Epithelial cell of prostate (primary cell): Measurements from ENCODE around the gene ARRB1.
"Not testable (repeated sequence)": the region's sequence is repeated elsewhere in the genome, so short reads cannot be mapped to it uniquely, and the experiment has no call there.

Source experiments
- DNase-seq: peaks from one replicate; pipeline ENCODE4 v3.0.0-alpha.2; 2011; ENCODE audit warnings: low read depth, low spot score
- H3K27ac ChIP-seq: fragments of 450-650 bp; 2 replicates; pipeline ENCODE4 v1.5.1; 2017; ENCODE audit warnings: mild to moderate bottlenecking

ARRB1 gene

DNA sequence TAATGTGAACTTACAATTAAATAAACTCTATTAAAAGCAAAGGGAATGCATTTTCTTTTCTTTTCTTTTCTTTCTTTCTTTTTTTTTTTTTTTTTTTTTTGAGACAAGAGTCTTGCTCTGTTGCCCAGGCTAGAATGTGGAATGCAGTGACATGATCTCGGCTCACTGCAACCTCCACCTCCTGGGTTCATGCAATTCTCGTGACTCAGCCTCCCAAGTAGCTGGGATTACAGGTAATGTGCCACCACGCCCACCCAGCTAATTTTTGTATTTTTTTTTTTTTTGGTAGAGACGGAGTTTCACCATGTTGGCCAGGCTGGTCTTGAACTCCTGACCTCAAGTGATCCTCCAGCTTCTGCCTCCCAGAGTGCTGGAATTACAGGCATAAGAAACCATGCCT, 46.5 kb downstream of the ARRB1 start:
- H3K27ac ChIP-seq, DNase-seq: not testable (repeated sequence)

GRCh38 chr11:75303544-75304224, 47.8 kb downstream of the ARRB1 start:
- no peak overlapping the region for H3K27ac ChIP-seq
- no peak for DNase-seq

DNA sequence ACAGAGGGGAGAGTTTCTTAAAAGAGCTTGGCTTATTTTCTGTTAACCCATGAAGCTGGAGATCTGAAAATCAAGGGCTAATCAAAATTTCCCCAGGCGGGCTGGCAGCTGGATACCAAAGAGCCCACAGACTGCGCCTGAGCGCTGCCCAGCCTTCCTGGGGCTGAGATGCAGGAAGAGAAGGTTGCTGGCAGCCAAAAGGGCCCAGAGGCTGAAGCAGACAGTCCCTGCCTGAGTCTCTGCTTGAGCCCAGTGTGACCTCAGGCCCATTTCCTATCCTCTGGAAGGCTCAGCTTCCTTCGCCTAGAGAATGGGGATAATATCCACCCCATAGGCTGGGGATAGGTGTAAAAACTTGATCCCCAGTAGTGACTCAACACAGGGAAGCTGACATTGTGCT, 49.1 kb downstream of the ARRB1 start:
- H3K27ac ChIP-seq, result no peak overlapping the region
- no peak for DNase-seq

- DNase-seq, result no peak
- H3K27ac ChIP-seq, result no peak overlapping the region
Observed at GRCh38 chr11:75301601-75302345, 49.7 kb downstream of the ARRB1 start.

DNA sequence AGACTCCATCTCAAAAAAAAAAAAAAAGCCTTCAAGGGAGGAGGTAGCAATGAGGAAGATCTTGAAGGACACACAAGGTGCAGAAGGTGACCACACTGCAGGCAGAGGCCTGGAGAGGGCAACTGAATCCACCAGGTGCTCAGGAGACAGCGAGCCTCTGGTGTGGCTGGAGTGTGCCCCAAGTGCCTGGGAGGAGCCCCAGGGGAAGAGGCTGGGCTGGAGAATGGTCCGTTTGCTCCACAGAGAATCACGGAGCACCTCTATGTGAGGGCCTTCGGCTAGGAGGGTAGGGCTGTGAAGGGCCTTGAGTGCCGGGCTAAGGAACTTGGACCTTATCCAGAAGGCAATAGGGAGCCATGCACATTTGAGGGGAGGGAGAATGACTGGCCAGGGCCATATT, 50.3 kb downstream of the ARRB1 start:
- no peak for DNase-seq
- H3K27ac ChIP-seq, result no peak overlapping the region

GRCh38 chr11:75298976-75299260, 52.5 kb downstream of the ARRB1 start:
- H3K27ac ChIP-seq, result no peak overlapping the region
- no peak for DNase-seq

- no peak overlapping the region for H3K27ac ChIP-seq
- no peak for DNase-seq
Observed at GRCh38 chr11:75298191-75298975, 53.1 kb downstream of the ARRB1 start.

- no peak overlapping the region for H3K27ac ChIP-seq
- no peak for DNase-seq
Observed at GRCh38 chr11:75293903-75294302, 57.6 kb downstream of the ARRB1 start.

GRCh38 chr11:75292943-75293342, 58.5 kb downstream of the ARRB1 start:
- H3K27ac ChIP-seq, result no peak overlapping the region
- no peak for DNase-seq

DNA sequence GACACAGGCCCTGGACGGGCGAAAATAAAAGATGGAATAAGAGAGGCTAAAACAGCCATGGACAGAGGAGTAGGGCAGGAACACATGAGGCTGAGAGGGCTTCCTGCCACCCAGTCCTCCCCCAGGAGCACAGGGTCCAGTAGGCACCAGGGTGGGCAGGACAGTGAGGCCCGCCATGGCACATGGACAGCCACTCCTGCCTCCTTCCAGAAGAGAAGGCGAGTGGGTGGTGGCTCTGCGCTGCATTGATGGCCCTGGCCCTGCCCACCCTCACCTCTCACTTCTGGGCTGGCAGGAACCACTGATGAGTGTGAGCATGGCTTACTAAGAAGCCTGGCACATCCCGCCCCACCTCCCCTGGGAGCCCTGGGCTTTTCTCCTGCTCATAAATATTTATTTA, 59.7 kb downstream of the ARRB1 start:
- no peak for DNase-seq
- H3K27ac ChIP-seq, result no peak overlapping the region

DNA sequence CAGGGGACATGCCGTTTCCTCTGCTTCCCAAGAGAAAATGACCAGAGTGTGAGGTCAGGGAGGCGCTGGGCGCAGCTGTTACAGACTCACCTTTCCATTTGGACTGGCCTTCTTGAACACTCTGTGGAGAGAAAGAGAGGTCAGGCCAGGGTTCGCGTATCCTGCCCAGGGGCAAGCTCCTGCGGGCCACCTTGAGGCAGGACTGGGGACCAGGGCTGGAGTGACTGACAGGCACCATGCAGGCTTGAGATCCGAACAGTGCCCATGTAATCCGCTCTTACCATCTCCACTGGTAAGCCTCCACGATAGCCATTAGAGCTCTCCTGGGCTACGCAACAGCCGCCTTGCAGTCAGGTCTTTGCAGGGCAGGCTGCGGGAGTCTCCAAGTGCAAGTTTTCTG, 61.5 kb downstream of the ARRB1 start:
- H3K27ac ChIP-seq, result no peak overlapping the region
- no peak for DNase-seq

- H3K27ac ChIP-seq, result no peak overlapping the region
- DNase-seq, result no peak
Observed at GRCh38 chr11:75289511-75289760, 62.0 kb downstream of the ARRB1 start.

GRCh38 chr11:75287579-75287978, 63.9 kb downstream of the ARRB1 start:
- no peak for DNase-seq
- no peak overlapping the region for H3K27ac ChIP-seq

GRCh38 chr11:75286826-75287465, 64.5 kb downstream of the ARRB1 start:
- DNase-seq, result no peak
- H3K27ac ChIP-seq, result no peak overlapping the region

- no peak for DNase-seq
- H3K27ac ChIP-seq, result no peak overlapping the region
Observed at GRCh38 chr11:75285776-75286360, 65.6 kb downstream of the ARRB1 start.

GRCh38 chr11:75283391-75283931, 68.0 kb downstream of the ARRB1 start:
- DNase-seq, result no peak
- H3K27ac ChIP-seq, result no peak overlapping the region

GRCh38 chr11:75281469-75282095, 69.9 kb downstream of the ARRB1 start:
- no peak overlapping the region for H3K27ac ChIP-seq
- no peak for DNase-seq

DNA sequence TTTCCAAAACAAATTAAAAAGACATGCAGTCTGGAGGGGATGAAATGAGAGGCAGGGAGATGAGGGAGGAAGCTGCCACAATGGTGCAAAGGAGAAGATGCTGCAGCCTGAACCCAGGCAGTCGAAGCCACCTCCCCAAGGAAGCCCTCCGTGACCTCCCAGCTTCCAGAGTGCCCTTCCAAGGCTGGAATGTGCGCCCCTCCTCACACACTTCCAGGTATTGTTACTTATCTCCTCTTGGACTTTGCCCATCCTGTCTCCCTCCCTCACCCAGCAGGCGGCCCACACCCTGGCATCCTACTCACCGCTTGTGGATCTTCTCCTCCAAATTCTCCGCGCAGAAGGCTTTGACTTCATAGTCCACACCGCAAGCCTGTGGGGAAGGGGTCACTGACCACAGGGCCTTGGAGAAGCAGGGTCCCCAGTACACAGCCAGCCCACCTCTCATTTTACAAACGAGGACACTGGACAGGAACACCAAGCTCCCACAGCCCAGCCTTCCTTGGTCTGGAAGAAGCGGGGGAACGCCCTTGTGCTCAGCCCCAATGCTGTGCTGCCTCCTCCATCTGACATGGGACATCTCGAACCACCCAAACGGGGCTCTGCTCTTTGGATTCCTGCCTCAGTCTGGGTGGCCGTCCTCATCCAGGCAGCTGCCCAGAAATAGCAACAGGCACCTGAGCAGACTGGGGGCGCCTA, 70.5 kb downstream of the ARRB1 start:
- no peak for DNase-seq

DNA sequence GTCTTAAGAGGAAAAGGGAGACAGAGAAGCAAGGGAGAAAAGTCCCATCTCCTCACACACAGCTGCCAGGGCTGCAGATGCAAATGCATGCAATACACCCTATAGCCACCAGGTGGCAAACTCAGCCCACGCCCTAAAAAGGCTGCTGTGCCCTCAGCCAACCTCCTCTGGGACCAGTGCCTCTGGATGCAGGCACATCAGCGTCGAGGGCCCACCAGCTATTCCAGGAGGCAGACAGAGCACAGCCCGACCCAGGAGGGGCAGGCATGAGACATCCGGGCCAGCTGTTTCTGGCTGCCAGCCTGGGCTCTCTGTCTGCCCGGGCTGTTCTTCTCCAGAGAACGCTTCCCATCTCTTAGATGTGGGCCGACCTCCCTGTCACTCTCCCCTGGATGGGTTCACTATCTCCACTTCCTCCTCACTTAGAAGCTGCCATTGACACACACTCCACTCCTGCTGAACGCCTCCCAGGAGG, 71.2 kb downstream of the ARRB1 start:
- no peak for DNase-seq
- H3K27ac ChIP-seq, result no peak overlapping the region

More for the DNA sequence above, 70.5 kb downstream of the ARRB1 start:
- no peak overlapping the region for H3K27ac ChIP-seq
